Measurements from ENCODE around the gene LDLRAP1. TPM values are rescaled to one million over a fixed set of nuclear protein-coding genes. Genes with fewer than 3 reads are reported as not detected.

Gene LDLRAP1
- total and polyA plus RNA-seq, 2 donors (not counting 3 experiments of a cell fraction or from before 2014, with no cell fraction given): 23.1 to 24.7 TPM

GRCh38 chr1:25523542-25523941 lies 19.9 kb upstream of the LDLRAP1 start:
- no peak for DNase-seq (ENCODE audit: low read depth, low spot score)
- no peaks in the 10 kb centered on the region for H3K36me3 ChIP-seq (ENCODE audit: control insufficient read depth in 2 of 2, extremely low read depth in 1 of 2, insufficient read depth in 2 of 2, low read length in 2 of 2)
- ChIA-PET POLR2A (no interaction called here), CTCF (no interaction called here)
- H3K9me3 ChIP-seq (replicated peaks; ENCODE audit: control insufficient read depth, insufficient read depth, low read length): no peaks in the 10 kb centered on the region
- H3K9ac ChIP-seq (replicated peaks; ENCODE audit: extremely low read depth, insufficient read depth, low read length): no peak overlapping the region
- no peaks in the 10 kb centered on the region for H3K9me1 ChIP-seq (replicated peaks; ENCODE audit: control insufficient read depth, extremely low read depth, insufficient read depth, low read length)
- BruUV-seq (replicated peaks): no TSS peak
- TF ChIP-seq GATA2 (IDR thresholded peaks at IDR 0.05; ENCODE audit: insufficient read depth, insufficient read length, low read depth, low read length) (no peak), EZH2 (IDR thresholded peaks at IDR 0.05; ENCODE audit: borderline replicate concordance, low read depth, low read length, severe bottlenecking) (no peak), CTCF (IDR thresholded peaks at IDR 0.05; ENCODE audit: extremely low read depth in 1 of 2, insufficient read depth in 1 of 2, low read depth in 1 of 2, low read length in 2 of 2) (peak in 1 of 2 donors; percentile 21)
- H2AFZ ChIP-seq (ENCODE audit: low read depth, low read length): no peak overlapping the region
- FAIRE-seq: peak; percentile 74
- dilution Hi-C loops (cut with MboI; ENCODE audit: extremely low pct_ligation_motif_present, low sequenced_read_pairs): no loop called here
- peaks cover 0 to 2% of the 10 kb centered on the region in 2 experiments for H3K27me3 ChIP-seq (ENCODE audit: control insufficient read depth in 2 of 2, insufficient read depth in 2 of 2, low read length in 2 of 2)
- no peaks in the 10 kb centered on the region for H3K4me1 ChIP-seq (ENCODE audit: control insufficient read depth, extremely low read depth, insufficient read depth, low read length)
- H4K20me1 ChIP-seq (replicated peaks; ENCODE audit: control insufficient read depth, extremely low read depth, insufficient read depth, low read length): no peaks in the 10 kb centered on the region
- H3K27ac ChIP-seq (ENCODE audit: insufficient read depth, low read depth, low read length): no peak overlapping the region
- intact Hi-C loops (cut with micrococcal nuclease): loop anchor here (5.0 kb wide), 2 partner anchors 261 to 276 kb away; partner anchors contain the start of gene RSRP1
- no peaks in the 10 kb centered on the region for H3K79me2 ChIP-seq (ENCODE audit: control insufficient read depth, insufficient read depth, low read length)
- no peak overlapping the region for H3K4me2 ChIP-seq (ENCODE audit: insufficient read depth, low read length)
- no peak overlapping the region for H3K4me3 ChIP-seq (replicated peaks in 1 of 3; ENCODE audit: insufficient read depth in 1 of 3, low read depth in 1 of 3, low read length in 3 of 3)

- DNase-seq (ENCODE audit: low read depth, low spot score) (no peak), FAIRE-seq (no peak)
- Histone ChIP-seq H3K4me1 (ENCODE audit: control insufficient read depth, extremely low read depth, insufficient read depth, low read length) (no peaks in the 10 kb centered on the region), H4K20me1 (replicated peaks; ENCODE audit: control insufficient read depth, extremely low read depth, insufficient read depth, low read length) (no peaks in the 10 kb centered on the region), H2AFZ (ENCODE audit: low read depth, low read length) (no peak overlapping the region), H3K27me3 (ENCODE audit: control insufficient read depth in 2 of 2, insufficient read depth in 2 of 2, low read length in 2 of 2) (peaks cover 0 to 2% of the 10 kb centered on the region in 2 experiments), H3K79me2 (ENCODE audit: control insufficient read depth, insufficient read depth, low read length) (no peaks in the 10 kb centered on the region), H3K27ac (ENCODE audit: insufficient read depth, low read depth, low read length) (no peak overlapping the region), H3K4me3 (replicated peaks in 1 of 3; ENCODE audit: insufficient read depth in 1 of 3, low read depth in 1 of 3, low read length in 3 of 3) (no peak overlapping the region), H3K4me2 (ENCODE audit: insufficient read depth, low read length) (no peak overlapping the region), H3K9me3 (replicated peaks; ENCODE audit: control insufficient read depth, insufficient read depth, low read length) (no peaks in the 10 kb centered on the region), H3K9me1 (replicated peaks; ENCODE audit: control insufficient read depth, extremely low read depth, insufficient read depth, low read length) (no peaks in the 10 kb centered on the region), H3K36me3 (ENCODE audit: control insufficient read depth in 2 of 2, extremely low read depth in 1 of 2, insufficient read depth in 2 of 2, low read length in 2 of 2) (no peaks in the 10 kb centered on the region), H3K9ac (replicated peaks; ENCODE audit: extremely low read depth, insufficient read depth, low read length) (no peak overlapping the region)
- ChIA-PET CTCF (interaction anchor here (0.7 to 1.2 kb wide), 2 partner anchors 30 to 84 kb away, joined by 3 to 4 read pairs; no protein-coding TSS in a partner anchor), POLR2A (no interaction called here)
- TF ChIP-seq EZH2 (IDR thresholded peaks at IDR 0.05; ENCODE audit: borderline replicate concordance, low read depth, low read length, severe bottlenecking) (no peak), FOS (IDR thresholded peaks at IDR 0.05; ENCODE audit: borderline replicate concordance, insufficient read depth, low read length) (no peak), MYC (IDR thresholded peaks at IDR 0.05; ENCODE audit: low read depth, low read length) (no peak), POLR2A (IDR thresholded peaks at IDR 0.05; ENCODE audit: low read depth, low read length) (no peak), MAX (IDR thresholded peaks at IDR 0.05; ENCODE audit: insufficient read depth, insufficient read length) (no peak), JUN (IDR thresholded peaks at IDR 0.05; ENCODE audit: borderline replicate concordance, insufficient read depth, insufficient read length, low read depth) (no peak), CTCF (IDR thresholded peaks at IDR 0.05; ENCODE audit: extremely low read depth in 1 of 2, insufficient read depth in 1 of 2, low read depth in 1 of 2, low read length in 2 of 2) (no peak), POLR2AphosphoS5 (IDR thresholded peaks at IDR 0.05; ENCODE audit: insufficient read depth, low read depth, low read length) (no peak), GATA2 (IDR thresholded peaks at IDR 0.05; ENCODE audit: insufficient read depth, insufficient read length, low read depth, low read length) (no peak)
- no TSS peak for BruUV-seq (replicated peaks)
- intact Hi-C loops (cut with micrococcal nuclease) (loop anchor here (5.0 kb wide), 2 partner anchors 262 to 277 kb away; partner anchors contain the start of gene RSRP1), dilution Hi-C loops (cut with MboI; ENCODE audit: extremely low pct_ligation_motif_present, low sequenced_read_pairs) (no loop called here)
Measured at GRCh38 chr1:25524568-25525360, 18.6 kb upstream of the LDLRAP1 start.

Data from endothelial cell of umbilical vein (primary cell).